HG03066 (cell line): ENCODE data around the gene MTO1.
"Not testable (repeated sequence)": the region's sequence is repeated elsewhere in the genome, so short reads cannot be mapped to it uniquely, and the experiment has no call there.

Experiments
- ATAC-seq: cut with Tn5 transposase; IDR thresholded peaks from one replicate; pipeline ENCODE4 v1.9.1; 2021; ENCODE audit warnings: low read depth; ENCODE audit not compliant: unreplicated experiment

Gene MTO1

GRCh38 chr6:73503027-73503772 lies 41.7 kb downstream of the MTO1 start:
- no peak for ATAC-seq

- ATAC-seq = no peak
Observed at GRCh38 chr6:73504160-73504559, 42.6 kb downstream of the MTO1 start.

DNA sequence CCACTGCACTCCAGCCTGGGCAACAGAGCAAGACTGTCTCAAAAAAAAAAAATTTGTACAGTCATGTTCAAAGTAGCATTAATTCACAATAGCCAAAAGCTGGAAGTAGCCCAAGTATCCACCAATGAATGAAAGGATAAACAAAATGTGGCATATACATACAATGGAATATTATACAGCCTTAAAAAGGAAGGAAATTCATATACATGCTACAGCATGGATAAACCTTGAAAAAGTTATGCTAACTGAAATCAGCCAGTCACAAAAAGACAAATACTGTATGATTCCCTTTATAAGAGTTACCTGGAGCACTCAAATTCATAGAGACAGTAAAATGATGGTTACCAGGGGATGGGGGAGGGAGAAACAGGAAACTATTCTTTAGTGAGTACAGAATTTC lies 43.6 kb downstream of the MTO1 start:
- ATAC-seq = no peak

- ATAC-seq = not testable (repeated sequence)
Observed at GRCh38 chr6:73505705-73506104, 44.2 kb downstream of the MTO1 start.

GRCh38 chr6:73506246-73506645 lies 44.7 kb downstream of the MTO1 start:
- ATAC-seq = no peak

GRCh38 chr6:73508776-73509175 lies 47.2 kb downstream of the MTO1 start:
- no peak for ATAC-seq

DNA sequence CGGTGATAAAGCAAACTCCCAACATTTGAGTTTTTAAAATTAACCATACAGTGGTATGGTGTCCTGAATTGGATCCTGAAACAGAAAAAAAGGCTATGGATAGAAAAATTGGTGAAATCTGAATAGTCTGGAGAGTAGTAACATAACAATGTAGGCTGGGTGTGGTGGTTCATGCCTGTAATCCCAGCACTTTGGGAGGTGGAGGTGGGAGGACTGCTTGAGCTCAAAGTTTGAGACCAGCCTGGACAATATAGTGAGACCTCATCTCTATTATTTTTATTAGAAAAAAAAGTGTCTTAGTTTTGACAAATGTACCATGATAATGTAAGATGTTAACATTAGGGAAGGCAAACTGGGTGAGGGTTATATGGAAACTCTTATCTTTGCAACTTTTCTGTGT lies 48.3 kb downstream of the MTO1 start:
- no peak for ATAC-seq

DNA sequence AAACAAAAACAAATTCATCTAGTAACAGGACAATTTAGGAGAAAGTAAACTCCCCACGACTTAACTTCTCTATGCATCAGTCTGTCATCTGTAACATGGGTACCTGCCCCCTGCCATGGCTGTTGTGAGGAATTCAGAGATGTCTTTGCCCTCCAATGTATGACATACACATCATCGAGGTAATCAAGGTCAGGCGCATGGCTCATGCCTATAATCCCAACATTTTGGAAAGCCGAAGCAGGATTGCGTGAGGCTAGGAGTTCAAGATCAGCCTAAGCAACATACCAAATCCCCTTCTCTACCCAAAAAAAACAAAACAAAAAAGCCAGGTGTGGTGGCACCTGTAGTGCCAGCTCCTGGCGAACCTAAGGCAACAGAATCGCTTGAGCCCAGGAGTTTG lies 50.3 kb downstream of the MTO1 start:
- no peak for ATAC-seq

DNA sequence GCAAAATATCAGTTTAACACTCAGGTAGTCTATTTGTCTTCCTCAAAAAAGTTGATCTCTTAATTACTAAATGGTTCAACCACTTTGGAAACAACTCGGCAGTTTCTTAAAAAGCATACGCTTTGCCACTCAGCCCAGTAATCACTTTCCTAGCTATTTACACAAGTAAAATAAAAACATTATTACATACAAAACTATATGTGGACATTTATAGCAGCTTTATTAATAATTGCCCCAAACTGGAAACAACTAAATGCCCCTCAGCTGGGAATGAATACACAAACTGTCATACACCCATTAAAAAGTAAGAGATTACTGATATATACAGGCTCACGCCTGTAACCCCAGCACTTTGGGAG lies 51.9 kb downstream of the MTO1 start:
- no peak for ATAC-seq

- no peak for ATAC-seq
Observed at GRCh38 chr6:73514746-73515110, 53.2 kb downstream of the MTO1 start.

DNA sequence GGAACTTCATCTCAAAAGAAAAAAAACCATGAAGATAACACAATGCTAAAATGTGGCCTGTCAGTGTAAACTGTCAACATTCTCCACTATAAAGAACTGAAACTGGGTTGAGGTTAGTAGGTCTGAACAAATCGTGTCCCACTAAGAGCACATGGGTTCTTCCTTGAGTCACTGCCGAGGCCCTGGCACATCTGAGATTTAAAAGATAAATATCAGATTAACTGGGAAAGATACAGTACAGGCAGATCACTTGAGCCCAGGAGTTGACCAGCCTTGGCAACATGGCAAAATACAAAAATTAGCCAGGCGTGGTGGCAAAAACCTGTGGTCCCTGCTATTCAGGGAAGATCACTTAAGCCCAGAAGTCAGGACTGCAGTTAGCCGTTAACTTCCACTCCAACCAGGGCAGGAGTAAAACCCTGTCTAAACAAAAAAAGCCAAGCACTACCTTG lies 53.7 kb downstream of the MTO1 start:
- peak; percentile 41 for ATAC-seq

- no peak for ATAC-seq
Observed at GRCh38 chr6:73516514-73517489, 55.3 kb downstream of the MTO1 start.

DNA sequence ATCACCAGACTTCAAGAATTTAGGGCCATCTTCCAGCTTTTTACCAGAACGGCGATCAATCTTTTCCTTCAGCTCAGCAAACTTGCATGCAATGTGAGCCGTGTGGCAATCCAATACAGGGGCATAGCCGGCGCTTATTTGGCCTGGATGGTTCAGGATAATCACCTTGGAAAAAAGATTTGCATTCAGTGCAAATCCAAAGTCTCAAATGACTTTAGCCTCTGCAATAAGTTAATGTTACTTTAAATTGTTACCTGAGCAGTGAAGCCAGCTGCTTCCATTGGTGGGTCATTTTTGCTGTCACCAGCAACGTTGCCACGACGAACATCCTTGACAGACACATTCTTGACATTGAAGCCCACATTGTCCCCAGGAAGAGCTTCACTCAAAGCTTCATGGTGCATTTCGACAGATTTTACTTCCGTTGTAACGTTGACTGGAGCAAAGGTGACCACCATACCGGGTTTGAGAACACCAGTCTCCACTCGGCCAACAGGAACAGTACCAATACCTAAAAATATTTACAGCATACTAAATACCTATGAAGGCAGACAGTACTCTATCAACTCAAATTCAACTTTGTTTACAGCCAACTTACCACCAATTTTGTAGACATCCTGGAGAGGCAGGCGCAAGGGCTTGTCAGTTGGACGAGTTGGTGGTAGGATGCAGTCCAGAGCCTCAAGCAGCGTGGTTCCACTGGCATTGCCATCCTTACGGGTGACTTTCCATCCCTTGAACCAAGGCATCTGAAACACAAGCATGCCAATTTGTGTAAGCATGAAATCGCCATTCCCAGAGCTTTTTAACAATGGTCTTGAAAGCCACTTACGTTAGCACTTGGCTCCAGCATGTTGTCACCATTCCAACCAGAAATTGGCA lies 56.8 kb downstream of the MTO1 start:
- ATAC-seq = not testable (repeated sequence)

- not testable (repeated sequence) for ATAC-seq
Observed at GRCh38 chr6:73518982-73519881, 57.7 kb downstream of the MTO1 start.

DNA sequence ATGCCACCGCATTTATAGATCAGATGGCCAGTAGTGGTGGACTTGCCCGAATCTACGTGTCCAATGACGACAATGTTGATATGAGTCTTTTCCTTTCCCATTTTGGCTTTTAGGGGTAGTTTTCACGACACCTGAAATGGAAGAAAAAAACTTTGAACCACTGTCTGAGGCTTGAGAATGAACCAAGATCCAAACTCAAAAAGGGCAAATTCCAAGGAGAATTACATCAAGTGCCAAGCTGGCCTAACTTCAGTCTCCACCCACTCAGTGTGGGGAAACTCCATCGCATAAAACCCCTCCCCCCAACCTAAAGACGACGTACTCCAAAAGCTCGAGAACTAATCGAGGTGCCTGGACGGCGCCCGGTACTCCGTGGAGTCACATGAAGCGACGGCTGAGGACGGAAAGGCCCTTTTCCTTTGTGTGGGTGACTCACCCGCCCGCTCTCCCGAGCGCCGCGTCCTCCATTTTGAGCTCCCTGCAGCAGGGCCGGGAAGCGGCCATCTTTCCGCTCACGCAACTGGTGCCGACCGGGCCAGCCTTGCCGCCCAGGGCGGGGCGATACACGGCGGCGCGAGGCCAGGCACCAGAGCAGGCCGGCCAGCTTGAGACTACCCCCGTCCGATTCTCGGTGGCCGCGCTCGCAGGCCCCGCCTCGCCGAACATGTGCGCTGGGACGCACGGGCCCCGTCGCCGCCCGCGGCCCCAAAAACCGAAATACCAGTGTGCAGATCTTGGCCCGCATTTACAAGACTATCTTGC lies 58.6 kb downstream of the MTO1 start:
- ATAC-seq = no peak

- ATAC-seq = peak; percentile 61
Observed at GRCh38 chr6:73520688-73521350, 59.3 kb downstream of the MTO1 start, which contains the start of gene EEF1A1. Gene EEF1A1, minus strand, starts transcription at chr6:73521032. Its CDS starts 1,006 bp downstream, at chr6:73520026.

- peak; percentile 37 for ATAC-seq
Observed at GRCh38 chr6:73521351-73521985, 59.9 kb downstream of the MTO1 start.
